Natural killer cell (primary cell): ENCODE results near the gene COPS3. TPM values are rescaled to one million over a fixed set of nuclear protein-coding genes. Genes with fewer than 3 reads are reported as not detected.

ENCODE experiments used
- ATAC-seq, 3 donors: fragments of 150-1000 bp in 2 of 3; fragments of 200-7000 bp in 1 of 3; cut with Tn5 transposase; 1 replicate in 1 of 3; 2 replicates in 2 of 3; pipeline ENCODE4 v1.10.0; 2021; ENCODE audit warnings: mild to moderate bottlenecking in 2 of 3, moderate library complexity in 2 of 3
- DNase-seq, 2 donors: peaks; one replicate each; pipeline versions ENCODE4 v3.0.0 to v3.0.0-alpha.2; 2013 to 2021; ENCODE audit warnings: mixed read lengths in 1 of 2
- H3K27ac ChIP-seq: one replicate; pipeline ENCODE4 v1.5.1; 2013; ENCODE audit warnings: mild to moderate bottlenecking, low read length
- H3K27me3 ChIP-seq: one replicate; pipeline ENCODE4 v1.6.1; 2013; ENCODE audit warnings: low read length; ENCODE audit not compliant: control insufficient read depth, insufficient read depth
- H3K36me3 ChIP-seq: one replicate; pipeline ENCODE4 v1.6.1; 2013; ENCODE audit warnings: low read length; ENCODE audit not compliant: control insufficient read depth, insufficient read depth
- H3K4me1 ChIP-seq: one replicate; pipeline ENCODE4 v1.6.1; 2013; ENCODE audit warnings: low read length; ENCODE audit not compliant: control insufficient read depth, insufficient read depth
- H3K4me3 ChIP-seq: one replicate; pipeline ENCODE4 v1.5.1; 2013; ENCODE audit warnings: low read length
- H3K9me3 ChIP-seq: one replicate; pipeline ENCODE4 v1.6.1; 2013; ENCODE audit warnings: low read length; ENCODE audit not compliant: control insufficient read depth, insufficient read depth
- H3K27ac Mint-ChIP-seq, 2 donors: one replicate each; pipeline ENCODE4 v1.8.0; 2022; ENCODE audit warnings: mild to moderate bottlenecking in 2 of 2, mixed read lengths in 2 of 2, moderate library complexity in 1 of 2
- H3K27me3 Mint-ChIP-seq, 2 donors: one replicate each; pipeline ENCODE4 v1.8.0; 2022; ENCODE audit warnings: low read depth in 2 of 2, mixed read lengths in 2 of 2
- H3K36me3 Mint-ChIP-seq: one replicate; pipeline ENCODE4 v1.8.0; 2022; ENCODE audit warnings: mixed read lengths
- H3K4me1 Mint-ChIP-seq, 2 donors: one replicate each; pipeline ENCODE4 v1.8.0; 2022; ENCODE audit warnings: mixed read lengths in 2 of 2
- H3K4me3 Mint-ChIP-seq: one replicate; pipeline ENCODE4 v1.8.0; 2022; ENCODE audit warnings: mild to moderate bottlenecking, moderate library complexity, mixed read lengths
- H3K9me3 Mint-ChIP-seq, 2 donors: one replicate each; pipeline ENCODE4 v1.8.0; 2022; ENCODE audit warnings: mixed read lengths in 2 of 2
- CTCF ChIP-seq: fragments of 200-600 bp; IDR thresholded peaks from one replicate; pipeline ENCODE4 v1.8.0; 2022; ENCODE audit warnings: antibody characterized with exemption
- WGBS: methylation state at CpG from one replicate; pipeline ENCODE4 v1.1.7; 2013; ENCODE audit warnings: missing lambda C conversion rate; ENCODE audit not compliant: insufficient coverage; 5-methylcytosine and 5-hydroxymethylcytosine counted together
- intact Hi-C: fragments of 100-400 bp; cut with micrococcal nuclease; formaldehyde crosslinking; loops from one replicate; pipeline ENCODE4 v1.14.2; 2022
- total RNA-seq, 4 donors: library from RNA; stranded (reverse); fragments of 120-200 nt in 1 of 4; gene quantifications; one replicate each; pipeline versions ENCODE4 v1.2.3 to v1.2.4, GENCODE V29; 2013 to 2022

The COPS3 gene
- total RNA-seq, 3 donors from 2014 or later (not counting 1 experiment from before 2014, with no cell fraction given), result 101 to 115 (median 102) TPM

- peaks cover 0 to 6% of the 10 kb centered on the region in 2 donors for H3K4me1 Mint-ChIP-seq
- intact Hi-C loops, result no loop called here
- H3K36me3 Mint-ChIP-seq, result peaks cover 1% of the 10 kb centered on the region
- Histone ChIP-seq H3K36me3 (peaks cover 52% of the 10 kb centered on the region), H3K27ac (no peak overlapping the region), H3K4me1 (no peaks in the 10 kb centered on the region), H3K9me3 (no peaks in the 10 kb centered on the region), H3K4me3 (no peak overlapping the region), H3K27me3 (no peaks in the 10 kb centered on the region)
- no peak for TF ChIP-seq CTCF
- no peak for ATAC-seq
- no peak overlapping the region for H3K27ac Mint-ChIP-seq
- H3K4me3 Mint-ChIP-seq, result no peak overlapping the region
- WGBS, result 96% methylated on average over 3 of the region's 3 CpGs
- no peaks in the 10 kb centered on the region for H3K27me3 Mint-ChIP-seq
- DNase-seq, result no peak
- no peaks in the 10 kb centered on the region for H3K9me3 Mint-ChIP-seq
These were observed 27.6 kb downstream of the COPS3 start for GRCh38 chr17:17253406-17253805.

GRCh38 chr17:17252149-17252661 lies 28.8 kb downstream of the COPS3 start:
- Mint-ChIP-seq H3K27ac (no peak overlapping the region), H3K4me1 (peaks cover 0 to 6% of the 10 kb centered on the region in 2 donors), H3K4me3 (no peak overlapping the region), H3K9me3 (no peaks in the 10 kb centered on the region), H3K27me3 (no peaks in the 10 kb centered on the region), H3K36me3 (no peaks in the 10 kb centered on the region)
- WGBS, result 76% methylated on average over 8 of the region's 9 CpGs
- peaks cover 56% of the 10 kb centered on the region for H3K36me3 ChIP-seq
- intact Hi-C loops, result no loop called here
- ATAC-seq (no peak), DNase-seq (no peak)
- H3K9me3 ChIP-seq, result no peaks in the 10 kb centered on the region
- H3K27ac ChIP-seq, result no peak overlapping the region
- no peak overlapping the region for H3K4me3 ChIP-seq
- no peaks in the 10 kb centered on the region for H3K27me3 ChIP-seq
- no peaks in the 10 kb centered on the region for H3K4me1 ChIP-seq
- no peak for TF ChIP-seq CTCF

- TF ChIP-seq CTCF, result no peak
- no peaks in the 10 kb centered on the region for H3K4me1 Mint-ChIP-seq
- no peaks in the 10 kb centered on the region for H3K4me1 ChIP-seq
- no peak overlapping the region for H3K27ac ChIP-seq
- H3K36me3 ChIP-seq, result peaks cover 44% of the 10 kb centered on the region
- intact Hi-C loops, result no loop called here
- no peaks in the 10 kb centered on the region for H3K27me3 Mint-ChIP-seq
- no peak overlapping the region for H3K4me3 Mint-ChIP-seq
- DNase-seq, result no peak
- H3K27me3 ChIP-seq, result no peaks in the 10 kb centered on the region
- H3K9me3 Mint-ChIP-seq, result no peaks in the 10 kb centered on the region
- no peaks in the 10 kb centered on the region for H3K9me3 ChIP-seq
- 99% methylated on average over 3 of the region's 3 CpGs for WGBS
- H3K27ac Mint-ChIP-seq, result peak overlapping the region; percentile 26 to 40
- no peak overlapping the region for H3K4me3 ChIP-seq
- no peaks in the 10 kb centered on the region for H3K36me3 Mint-ChIP-seq
- ATAC-seq, result no peak
These were observed 34.2 kb downstream of the COPS3 start for GRCh38 chr17:17246879-17247278.

- no peak for TF ChIP-seq CTCF
- no peak for ATAC-seq
- H3K36me3 ChIP-seq, result peaks cover 24% of the 10 kb centered on the region
- intact Hi-C loops, result no loop called here
- no peak overlapping the region for H3K4me3 Mint-ChIP-seq
- H3K4me3 ChIP-seq, result no peak overlapping the region
- H3K27me3 Mint-ChIP-seq, result no peaks in the 10 kb centered on the region
- H3K36me3 Mint-ChIP-seq, result no peaks in the 10 kb centered on the region
- no peaks in the 10 kb centered on the region for H3K9me3 Mint-ChIP-seq
- H3K27me3 ChIP-seq, result no peaks in the 10 kb centered on the region
- peaks cover 3% of the 10 kb centered on the region for H3K4me1 ChIP-seq
- peaks cover 2 to 8% of the 10 kb centered on the region in 2 donors for H3K4me1 Mint-ChIP-seq
- H3K27ac Mint-ChIP-seq, result peak overlapping the region in 1 of 2 donors; percentile 52
- whole genome bisulfite sequencing, result 76% methylated on average over 3 of the region's 6 CpGs
- H3K27ac ChIP-seq, result no peak overlapping the region
- no peaks in the 10 kb centered on the region for H3K9me3 ChIP-seq
- DNase-seq, result no peak
These were observed 37.9 kb downstream of the COPS3 start for GRCh38 chr17:17243163-17243562.
